HEK293 (cell line): ENCODE results near the gene MSMP.

Experiments
- EGR2 ChIP-seq: fragments of 450-650 bp; formaldehyde crosslinking; IDR thresholded peaks from 2 replicates; pipeline ENCODE4 v1.5.1; 2016; ENCODE audit warnings: low read depth, missing biosample characterization, missing genetic modification characterization
- ELK4 ChIP-seq: IDR thresholded peaks from 2 replicates; pipeline ENCODE4 v1.6.1; 2011; ENCODE audit warnings: mild to moderate bottlenecking, low read depth, low read length, borderline replicate concordance
- MEIS1 ChIP-seq: sonication (generic); formaldehyde crosslinking; IDR thresholded peaks from 2 replicates; pipeline ENCODE4 v1.8.1; 2022; ENCODE audit warnings: missing genetic modification reagents, mild to moderate bottlenecking, borderline replicate concordance
- PRDM1 ChIP-seq: fragments of 450-650 bp; formaldehyde crosslinking; IDR thresholded peaks from 2 replicates; pipeline ENCODE4; 2016; ENCODE audit warnings: missing biosample characterization, missing genetic modification characterization
- SP3 ChIP-seq: fragments of 450-650 bp; formaldehyde crosslinking; IDR thresholded peaks from 2 replicates; pipeline ENCODE4 v1.5.1; 2016; ENCODE audit warnings: missing biosample characterization, missing genetic modification characterization
- ZBTB26 ChIP-seq: fragments of 450-650 bp; formaldehyde crosslinking; optimal IDR thresholded peaks from 2 replicates; pipeline ENCODE3; 2016; ENCODE audit warnings: missing biosample characterization, mild to moderate bottlenecking, missing genetic modification characterization
- ZBTB48 ChIP-seq: fragments of 450-650 bp; formaldehyde crosslinking; IDR thresholded peaks from 2 replicates; pipeline ENCODE4 v1.5.1; 2016; ENCODE audit warnings: missing biosample characterization, missing genetic modification characterization
- ZFP41 ChIP-seq: fragments of 450-650 bp; formaldehyde crosslinking; IDR thresholded peaks from 2 replicates; pipeline ENCODE4 v1.5.1; 2016; ENCODE audit warnings: missing biosample characterization, missing genetic modification characterization, borderline replicate concordance
- ZNF16 ChIP-seq: fragments of 450-650 bp; formaldehyde crosslinking; IDR thresholded peaks from 2 replicates; pipeline ENCODE4 v1.5.1; 2016; ENCODE audit warnings: low read depth, missing biosample characterization, missing genetic modification characterization
- ZNF169 ChIP-seq: fragments of 450-650 bp; formaldehyde crosslinking; IDR thresholded peaks from 2 replicates; pipeline ENCODE4 v1.5.1; 2016; ENCODE audit warnings: missing biosample characterization, missing genetic modification characterization
- ZNF184 ChIP-seq: fragments of 450-650 bp; IDR thresholded peaks from 2 replicates; pipeline ENCODE4 v1.5.1; 2018; ENCODE audit warnings: missing biosample characterization, mild to moderate bottlenecking, missing genetic modification characterization
- ZNF211 ChIP-seq: fragments of 450-650 bp; formaldehyde crosslinking; IDR thresholded peaks from 2 replicates; pipeline ENCODE4 v1.5.1; 2016; ENCODE audit warnings: low read depth, missing biosample characterization, missing genetic modification characterization
- ZNF26 ChIP-seq: fragments of 450-650 bp; formaldehyde crosslinking; IDR thresholded peaks from 2 replicates; pipeline ENCODE4 v1.5.1; 2016; ENCODE audit warnings: missing biosample characterization, missing genetic modification characterization
- ZNF274 ChIP-seq, 2 experiments: fragments of 200-500 bp in 1 of 2; fragments of 450-650 bp in 1 of 2; sonication (Bioruptor generic) in 1 of 2; formaldehyde crosslinking in 1 of 2; IDR thresholded peaks; 2 replicates each; pipeline versions ENCODE4 v1.5.1 to v1.6.1; 2014 to 2016; ENCODE audit warnings: borderline replicate concordance in 1 of 2, inconsistent platforms in 1 of 2, low read length in 1 of 2, missing biosample characterization in 1 of 2, missing genetic modification characterization in 1 of 2
- ZNF335 ChIP-seq: fragments of 450-650 bp; formaldehyde crosslinking; conservative IDR thresholded peaks from 2 replicates; pipeline ENCODE4 v1.5.1; 2016; ENCODE audit warnings: missing biosample characterization, missing genetic modification characterization
- ZNF404 ChIP-seq: fragments of 450-650 bp; formaldehyde crosslinking; IDR thresholded peaks from 2 replicates; pipeline ENCODE4 v1.5.1; 2017; ENCODE audit warnings: missing biosample characterization, missing genetic modification characterization
- ZNF473 ChIP-seq: fragments of 450-650 bp; formaldehyde crosslinking; IDR thresholded peaks from 2 replicates; pipeline ENCODE4 v1.5.1; 2017; ENCODE audit warnings: missing biosample characterization, missing genetic modification characterization
- ZNF529 ChIP-seq: fragments of 450-650 bp; formaldehyde crosslinking; IDR thresholded peaks from 2 replicates; pipeline ENCODE4 v1.5.1; 2017; ENCODE audit warnings: missing genetic modification characterization, missing biosample characterization; ENCODE audit not compliant: insufficient replicate concordance
- ZNF548 ChIP-seq: fragments of 450-650 bp; formaldehyde crosslinking; IDR thresholded peaks from 2 replicates; pipeline ENCODE4 v1.5.1; 2016; ENCODE audit warnings: missing biosample characterization, missing genetic modification characterization
- ZNF560 ChIP-seq: fragments of 450-650 bp; formaldehyde crosslinking; IDR thresholded peaks from 2 replicates; pipeline ENCODE4 v1.5.1; 2017; ENCODE audit warnings: missing biosample characterization, missing genetic modification characterization, borderline replicate concordance
- ZNF561 ChIP-seq: fragments of 450-650 bp; IDR thresholded peaks from 2 replicates; pipeline ENCODE4 v1.5.1; 2018; ENCODE audit warnings: missing biosample characterization, missing genetic modification characterization, borderline replicate concordance
- ZNF645 ChIP-seq: fragments of 450-650 bp; formaldehyde crosslinking; IDR thresholded peaks from 2 replicates; pipeline ENCODE4; 2016; ENCODE audit warnings: missing biosample characterization, missing genetic modification characterization
- ZNF704 ChIP-seq: fragments of 450-650 bp; formaldehyde crosslinking; IDR thresholded peaks from 2 replicates; pipeline ENCODE4 v1.5.1; 2016; ENCODE audit warnings: missing biosample characterization, missing genetic modification characterization
- ZNF707 ChIP-seq: fragments of 450-650 bp; formaldehyde crosslinking; IDR thresholded peaks from 2 replicates; pipeline ENCODE4 v1.5.1; 2016; ENCODE audit warnings: missing biosample characterization, missing genetic modification characterization
- TF ChIP-seq, protein P1 (sequence below): fragments of 450-650 bp; formaldehyde crosslinking; IDR thresholded peaks from 2 replicates; pipeline ENCODE4 v1.5.1; 2016; ENCODE audit warnings: missing biosample characterization, missing genetic modification characterization
- TF ChIP-seq, protein P2 (sequence below): fragments of 450-650 bp; formaldehyde crosslinking; IDR thresholded peaks from 2 replicates; pipeline ENCODE4 v1.5.1; 2016; ENCODE audit warnings: missing biosample characterization, missing genetic modification characterization
- TF ChIP-seq, protein P3 (sequence below): fragments of 450-650 bp; formaldehyde crosslinking; IDR thresholded peaks from 2 replicates; pipeline ENCODE4 v1.5.1; 2017; ENCODE audit warnings: missing biosample characterization, missing genetic modification characterization

Gene MSMP

DNA sequence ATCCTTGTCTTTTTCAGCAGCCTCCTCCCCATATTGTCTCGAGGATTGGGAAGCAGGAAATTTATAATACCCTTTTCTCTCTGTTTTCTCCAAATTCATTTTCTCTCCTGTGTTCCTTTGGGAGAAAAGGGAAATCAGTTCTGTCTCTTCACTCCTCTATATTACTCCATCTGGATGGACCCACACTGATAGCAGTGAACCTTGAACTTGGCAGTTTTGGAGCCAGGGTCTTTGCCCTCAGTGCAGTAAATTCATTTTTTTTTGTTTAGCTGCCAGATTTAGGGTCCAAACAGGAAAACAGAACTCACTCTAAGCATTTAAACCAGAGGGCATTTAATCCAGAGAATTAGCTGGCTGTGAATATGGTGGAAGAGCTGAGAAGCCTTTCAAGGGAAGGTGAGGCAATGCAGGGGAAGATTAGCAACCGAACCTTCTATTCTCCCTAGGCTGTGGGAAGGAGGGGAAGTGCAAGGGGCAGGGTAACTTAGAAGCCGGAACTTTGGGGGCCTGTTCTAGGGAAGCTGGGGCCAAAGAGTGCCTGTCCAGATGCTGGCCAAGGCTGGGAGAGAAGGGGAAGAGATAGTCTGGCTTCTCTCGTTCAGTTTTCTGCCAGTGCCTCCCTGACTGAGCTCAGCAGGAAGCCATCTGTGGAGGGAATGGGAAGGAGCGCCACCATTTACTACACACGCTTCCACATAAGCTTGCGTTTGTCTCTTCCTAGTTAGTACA is 21.0 kb upstream of the MSMP start (continued):
- TF ChIP-seq ZNF529 (tag by site-specific recombination) (no peak), ZNF645 (tag by site-specific recombination) (no peak), ELK4 (no peak), ZNF704 (tag by site-specific recombination) (no peak), SP3 (tag by site-specific recombination) (no peak), ZNF211 (tag by site-specific recombination) (no peak), ZNF548 (no peak), ZNF169 (tag by site-specific recombination) (no peak), ZBTB48 (tag by site-specific recombination) (peak; percentile 80; the same call in 1 of the 2 replicates), ZNF473 (tag by site-specific recombination) (no peak), ZNF404 (no peak), EGR2 (tag by site-specific recombination) (no peak), ZFP41 (tag by site-specific recombination) (no peak), MEIS1 (CRISPR knock-in tag) (no peak), ZNF274 (IDR thresholded peaks at IDR 0.05; ENCODE audit: low read length) (no peak), ZNF274 (tag by site-specific recombination; IDR thresholded peaks at IDR 0.05; ENCODE audit: borderline replicate concordance) (no peak), ZNF16 (tag by site-specific recombination) (no peak), PRDM1 (tag by site-specific recombination) (peak; percentile 46; the same call in 1 of the 2 replicates), ZNF335 (tag by site-specific recombination) (peak; percentile 51), ZNF26 (tag by site-specific recombination) (no peak), ZNF184 (tag by site-specific recombination) (no peak), ZNF561 (tag by site-specific recombination) (no peak), ZNF707 (tag by site-specific recombination) (no peak), ZBTB26 (tag by site-specific recombination) (no peak), ZNF560 (no peak)
- TF ChIP-seq, protein P1, sequence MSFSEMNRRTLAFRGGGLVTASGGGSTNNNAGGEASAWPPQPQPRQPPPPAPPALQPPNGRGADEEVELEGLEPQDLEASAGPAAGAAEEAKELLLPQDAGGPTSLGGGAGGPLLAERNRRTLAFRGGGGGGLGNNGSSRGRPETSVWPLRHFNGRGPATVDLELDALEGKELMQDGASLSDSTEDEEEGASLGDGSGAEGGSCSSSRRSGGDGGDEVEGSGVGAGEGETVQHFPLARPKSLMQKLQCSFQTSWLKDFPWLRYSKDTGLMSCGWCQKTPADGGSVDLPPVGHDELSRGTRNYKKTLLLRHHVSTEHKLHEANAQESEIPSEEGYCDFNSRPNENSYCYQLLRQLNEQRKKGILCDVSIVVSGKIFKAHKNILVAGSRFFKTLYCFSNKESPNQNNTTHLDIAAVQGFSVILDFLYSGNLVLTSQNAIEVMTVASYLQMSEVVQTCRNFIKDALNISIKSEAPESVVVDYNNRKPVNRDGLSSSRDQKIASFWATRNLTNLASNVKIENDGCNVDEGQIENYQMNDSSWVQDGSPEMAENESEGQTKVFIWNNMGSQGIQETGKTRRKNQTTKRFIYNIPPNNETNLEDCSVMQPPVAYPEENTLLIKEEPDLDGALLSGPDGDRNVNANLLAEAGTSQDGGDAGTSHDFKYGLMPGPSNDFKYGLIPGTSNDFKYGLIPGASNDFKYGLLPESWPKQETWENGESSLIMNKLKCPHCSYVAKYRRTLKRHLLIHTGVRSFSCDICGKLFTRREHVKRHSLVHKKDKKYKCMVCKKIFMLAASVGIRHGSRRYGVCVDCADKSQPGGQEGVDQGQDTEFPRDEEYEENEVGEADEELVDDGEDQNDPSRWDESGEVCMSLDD, result no peak
- TF ChIP-seq, protein P2, sequence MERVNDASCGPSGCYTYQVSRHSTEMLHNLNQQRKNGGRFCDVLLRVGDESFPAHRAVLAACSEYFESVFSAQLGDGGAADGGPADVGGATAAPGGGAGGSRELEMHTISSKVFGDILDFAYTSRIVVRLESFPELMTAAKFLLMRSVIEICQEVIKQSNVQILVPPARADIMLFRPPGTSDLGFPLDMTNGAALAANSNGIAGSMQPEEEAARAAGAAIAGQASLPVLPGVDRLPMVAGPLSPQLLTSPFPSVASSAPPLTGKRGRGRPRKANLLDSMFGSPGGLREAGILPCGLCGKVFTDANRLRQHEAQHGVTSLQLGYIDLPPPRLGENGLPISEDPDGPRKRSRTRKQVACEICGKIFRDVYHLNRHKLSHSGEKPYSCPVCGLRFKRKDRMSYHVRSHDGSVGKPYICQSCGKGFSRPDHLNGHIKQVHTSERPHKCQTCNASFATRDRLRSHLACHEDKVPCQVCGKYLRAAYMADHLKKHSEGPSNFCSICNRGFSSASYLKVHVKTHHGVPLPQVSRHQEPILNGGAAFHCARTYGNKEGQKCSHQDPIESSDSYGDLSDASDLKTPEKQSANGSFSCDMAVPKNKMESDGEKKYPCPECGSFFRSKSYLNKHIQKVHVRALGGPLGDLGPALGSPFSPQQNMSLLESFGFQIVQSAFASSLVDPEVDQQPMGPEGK (tag by site-specific recombination), result no peak
- TF ChIP-seq, protein P3, sequence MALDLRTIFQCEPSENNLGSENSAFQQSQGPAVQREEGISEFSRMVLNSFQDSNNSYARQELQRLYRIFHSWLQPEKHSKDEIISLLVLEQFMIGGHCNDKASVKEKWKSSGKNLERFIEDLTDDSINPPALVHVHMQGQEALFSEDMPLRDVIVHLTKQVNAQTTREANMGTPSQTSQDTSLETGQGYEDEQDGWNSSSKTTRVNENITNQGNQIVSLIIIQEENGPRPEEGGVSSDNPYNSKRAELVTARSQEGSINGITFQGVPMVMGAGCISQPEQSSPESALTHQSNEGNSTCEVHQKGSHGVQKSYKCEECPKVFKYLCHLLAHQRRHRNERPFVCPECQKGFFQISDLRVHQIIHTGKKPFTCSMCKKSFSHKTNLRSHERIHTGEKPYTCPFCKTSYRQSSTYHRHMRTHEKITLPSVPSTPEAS (tag by site-specific recombination), result no peak
